AG04450 (cell line): ENCODE measurements around the gene OR1E2. TPM values are rescaled to one million over a fixed set of nuclear protein-coding genes. Genes with fewer than 3 reads are reported as not detected.
"Not testable (repeated sequence)": the region's sequence is repeated elsewhere in the genome, so short reads cannot be mapped to it uniquely, and the experiment has no call there.

Experiments used
- CTCF ChIA-PET: fragments of 300-600, 350-600 bp; formaldehyde crosslinking; extraction: SDS; loops from one replicate; lab custom pipeline; 2022; ENCODE audit warnings: antibody characterized with exemption, inconsistent platforms; lab: Charles Lee
- POLR2A ChIA-PET: fragments of 350-600 bp; formaldehyde crosslinking; extraction: SDS; loops from one replicate; lab custom pipeline; 2021; ENCODE audit warnings: antibody characterized with exemption, inconsistent platforms; lab: Yijun Ruan, JAX
- DNase-seq: peaks from one replicate; pipeline ENCODE4 v3.0.0-alpha.2; 2011; ENCODE audit warnings: low read depth, low spot score
- H3K27ac ChIP-seq: one replicate; pipeline ENCODE4 v1.5.1; 2012; ENCODE audit warnings: low read depth, low read length, control low read depth
- H3K27me3 ChIP-seq: one replicate; pipeline ENCODE4 v1.6.0; 2012; ENCODE audit warnings: low read length; ENCODE audit not compliant: control insufficient read depth, insufficient read depth
- H3K4me3 ChIP-seq: 2 replicates; pipeline ENCODE4 v1.5.1; 2011; ENCODE audit warnings: mild to moderate bottlenecking, low read depth, low read length, control low read depth
- H3K9me3 ChIP-seq: 2 replicates; pipeline ENCODE4 v1.5.1; 2012; ENCODE audit warnings: low read length; ENCODE audit not compliant: control insufficient read depth, insufficient read depth
- CTCF ChIP-seq: IDR thresholded peaks from 2 replicates; pipeline ENCODE4 v1.5.1; 2011; ENCODE audit warnings: low read depth, low read length, control low read depth, inconsistent platforms
- polyA plus RNA-seq: library from polyadenylated mRNA; depleted of rRNA; stranded (reverse); fragments of >200 nt; gene quantifications from 2 replicates; pipeline ENCODE4 v1.2.3, GENCODE V29; 2011; rRNA removed

The OR1E2 gene
- polyA plus RNA-seq, 1 experiment, result not detected

GRCh38 chr17:3400055-3400454 is 33.6 kb downstream of the OR1E2 start:
- Histone ChIP-seq H3K9me3 (peaks cover 4% of the 10 kb centered on the region), H3K27me3 (no peaks in the 10 kb centered on the region), H3K27ac (no peak overlapping the region), H3K4me3 (no peak overlapping the region)
- POLR2A ChIA-PET, result no interaction called here
- no peak for DNase-seq
- TF ChIP-seq CTCF, result no peak
- CTCF ChIA-PET, result no interaction called here

GRCh38 chr17:3398310-3398709 is 35.3 kb downstream of the OR1E2 start, which contains the start of gene OR1E1:
TSS of gene OR1E1 (minus strand) at chr17:3398410. CDS start at chr17:3398410, 0 bp downstream.
- no peak for DNase-seq
- TF ChIP-seq CTCF, result no peak
- Histone ChIP-seq H3K27me3 (no peaks in the 10 kb centered on the region), H3K4me3 (no peak within 1 kb of the TSS), H3K9me3 (peaks cover 7% of the 10 kb centered on the region), H3K27ac (no peak within 1 kb of the TSS)
- ChIA-PET POLR2A (no interaction called here), CTCF (no interaction called here)

- DNase-seq, CTCF ChIA-PET, H3K9me3 ChIP-seq, H3K27ac ChIP-seq, H3K4me3 ChIP-seq, POLR2A ChIA-PET, H3K27me3 ChIP-seq: not testable (repeated sequence)
These were observed 35.8 kb downstream of the OR1E2 start for GRCh38 chr17:3397801-3398200.

- ChIA-PET POLR2A (no interaction called here), CTCF (no interaction called here)
- no peak for DNase-seq
- Histone ChIP-seq H3K27me3 (no peaks in the 10 kb centered on the region), H3K9me3 (peaks cover 16% of the 10 kb centered on the region), H3K27ac (no peak overlapping the region), H3K4me3 (no peak overlapping the region)
- no peak for TF ChIP-seq CTCF
These were observed 43.9 kb downstream of the OR1E2 start for GRCh38 chr17:3389791-3390190.

GRCh38 chr17:3385869-3386816 is 47.5 kb downstream of the OR1E2 start, which contains the start of gene OR3A2:
TSS of gene OR3A2 (minus strand) at chr17:3386308.
- peaks cover 22% of the 10 kb centered on the region for H3K9me3 ChIP-seq
- POLR2A ChIA-PET, result no interaction called here
- no peaks in the 10 kb centered on the region for H3K27me3 ChIP-seq
- H3K27ac ChIP-seq, result no peak within 1 kb of the TSS
- H3K4me3 ChIP-seq, result no peak within 1 kb of the TSS
- CTCF ChIA-PET, result interaction anchor here (0.6 kb wide), 1 partner anchor 172 kb away, joined by 3 read pairs; no protein-coding TSS in a partner anchor
- TF ChIP-seq CTCF, result no peak
- no peak for DNase-seq

Other genes starting within 250 kb of the OR1E2 start
- gene OR1A2, start 236.3 kb downstream of the OR1E2 start, polyA plus RNA-seq, result not detected in 2 replicates
- gene OR1A1, start 226.2 kb downstream of the OR1E2 start, polyA plus RNA-seq, result not detected in 2 replicates
- not detected in 2 replicates for gene OR3A1, start 135.5 kb downstream of the OR1E2 start, polyA plus RNA-seq
- not detected in 2 replicates for gene OR3A2, start 47.5 kb downstream of the OR1E2 start, polyA plus RNA-seq
- not detected in 2 replicates for gene OR1E1, start 35.4 kb downstream of the OR1E2 start, polyA plus RNA-seq
- not detected in 2 replicates for gene OR3A3, start 22.5 kb downstream of the OR1E2 start, polyA plus RNA-seq
- not detected in 2 replicates for gene SPATA22, start 38.0 kb upstream of the OR1E2 start, polyA plus RNA-seq
- 0.17 and 0.27 TPM in 2 replicates for gene ASPA, start 42.2 kb upstream of the OR1E2 start, polyA plus RNA-seq
- 0.24 and 0.46 TPM in 2 replicates for gene TRPV3, start 124.0 kb upstream of the OR1E2 start, polyA plus RNA-seq
- gene TRPV1, start 175.6 kb upstream of the OR1E2 start, polyA plus RNA-seq, result 1.1 and 1.2 TPM in 2 replicates
- gene SHPK, start 202.4 kb upstream of the OR1E2 start, polyA plus RNA-seq, result 8.7 and 10.9 TPM in 2 replicates
- gene CTNS, start 202.9 kb upstream of the OR1E2 start, polyA plus RNA-seq, result 4.2 and 5.7 TPM in 2 replicates
- gene TAX1BP3, start 234.7 kb upstream of the OR1E2 start, polyA plus RNA-seq, result 163 and 178 TPM in 2 replicates
- gene EMC6, start 235.0 kb upstream of the OR1E2 start, polyA plus RNA-seq, result 23.4 and 28.9 TPM in 2 replicates